Measurements from ENCODE around the gene AANAT. TPM values are rescaled to one million over a fixed set of nuclear protein-coding genes. Genes with fewer than 3 reads are reported as not detected.
"Not testable (repeated sequence)": the region's sequence is repeated elsewhere in the genome, so short reads cannot be mapped to it uniquely, and the experiment has no call there.

The AANAT gene
- total RNA-seq, 1 donor from 2014 or later = not detected

GRCh38 chr17:76506408-76507345 is 39.3 kb downstream of the AANAT start:
- Mint-ChIP-seq H3K4me3 (ENCODE audit: unreplicated experiment) (no peak overlapping the region), H3K9me3 (ENCODE audit: low read depth) (no peaks in the 10 kb centered on the region), H3K36me3 (ENCODE audit: low read depth) (no peaks in the 10 kb centered on the region), H3K4me1 (ENCODE audit: low read depth) (peaks cover 7% of the 10 kb centered on the region), H3K27ac (ENCODE audit: unreplicated experiment) (no peak overlapping the region), H3K27me3 (ENCODE audit: low read depth) (peaks cover 15% of the 10 kb centered on the region)
- peak; percentile 92 for TF ChIP-seq CTCF (IDR thresholded peaks at IDR 0.05)
- no peak for DNase-seq (ENCODE audit: low spot score)

- H3K4me1 Mint-ChIP-seq (ENCODE audit: low read depth); H3K27ac Mint-ChIP-seq (ENCODE audit: unreplicated experiment); DNase-seq (ENCODE audit: low spot score); H3K36me3 Mint-ChIP-seq (ENCODE audit: low read depth); H3K9me3 Mint-ChIP-seq (ENCODE audit: low read depth); H3K4me3 Mint-ChIP-seq (ENCODE audit: unreplicated experiment): not testable (repeated sequence)
- H3K27me3 Mint-ChIP-seq (ENCODE audit: low read depth) = peaks cover 17% of the 10 kb centered on the region
These were observed 41.2 kb downstream of the AANAT start for GRCh38 chr17:76508472-76509063.

- Mint-ChIP-seq H3K4me1 (ENCODE audit: low read depth) (peaks cover 12% of the 10 kb centered on the region), H3K9me3 (ENCODE audit: low read depth) (no peaks in the 10 kb centered on the region), H3K27ac (ENCODE audit: unreplicated experiment) (no peak overlapping the region), H3K36me3 (ENCODE audit: low read depth) (no peaks in the 10 kb centered on the region), H3K4me3 (ENCODE audit: unreplicated experiment) (no peak overlapping the region), H3K27me3 (ENCODE audit: low read depth) (peaks cover 17% of the 10 kb centered on the region)
- no peak for TF ChIP-seq CTCF (IDR thresholded peaks at IDR 0.05)
- DNase-seq (ENCODE audit: low spot score) = no peak
These were observed 43.4 kb downstream of the AANAT start for GRCh38 chr17:76510831-76511244.

GRCh38 chr17:76511668-76512365 is 44.4 kb downstream of the AANAT start:
- peaks cover 12% of the 10 kb centered on the region for H3K4me1 Mint-ChIP-seq (ENCODE audit: low read depth)
- DNase-seq (ENCODE audit: low spot score) = no peak

More at GRCh38 chr17:76511668-76512365, 44.4 kb downstream of the AANAT start:
- Mint-ChIP-seq H3K9me3 (ENCODE audit: low read depth) (no peaks in the 10 kb centered on the region), H3K4me3 (ENCODE audit: unreplicated experiment) (no peak overlapping the region), H3K36me3 (ENCODE audit: low read depth) (no peaks in the 10 kb centered on the region), H3K27me3 (ENCODE audit: low read depth) (peaks cover 17% of the 10 kb centered on the region), H3K27ac (ENCODE audit: unreplicated experiment) (no peak overlapping the region)
- no peak for TF ChIP-seq CTCF (IDR thresholded peaks at IDR 0.05)
